Loucy (cell line): ENCODE results near the gene CACNA1S.

Experiments used
- H2AFZ ChIP-seq: fragments of 200-600 bp; sonication (generic); 2 replicates; pipeline ENCODE4 v1.6.0; 2016; ENCODE audit warnings: antibody characterized with exemption, mild to moderate bottlenecking, low read length, moderate library complexity
- H3F3A ChIP-seq: fragments of 200-600 bp; 2 replicates; pipeline ENCODE4 v1.6.0; 2016; ENCODE audit warnings: antibody characterized with exemption, low read depth, mild to moderate bottlenecking
- H3K27me3 ChIP-seq: fragments of 200-600 bp; sonication (generic); 2 replicates; pipeline ENCODE4 v1.6.1; 2014; ENCODE audit warnings: low read length, mild to moderate bottlenecking; ENCODE audit not compliant: insufficient read depth, poor library complexity, severe bottlenecking
- H3K36me3 ChIP-seq: fragments of 200-600 bp; sonication (generic); 2 replicates; pipeline ENCODE4 v1.6.1; 2016; ENCODE audit warnings: low read length; ENCODE audit not compliant: insufficient read depth
- H3K4me1 ChIP-seq: fragments of 200-600 bp; sonication (generic); 2 replicates; pipeline ENCODE4 v1.5.1; 2014; ENCODE audit warnings: low read length, mild to moderate bottlenecking; ENCODE audit not compliant: insufficient read depth, poor library complexity, severe bottlenecking
- H3K4me2 ChIP-seq: fragments of 200-600 bp; sonication (generic); 2 replicates; pipeline ENCODE4 v1.6.0; 2014; ENCODE audit warnings: antibody characterized with exemption, low read length, low read depth, mild to moderate bottlenecking; ENCODE audit not compliant: poor library complexity, severe bottlenecking
- H3K4me3 ChIP-seq: fragments of 200-600 bp; sonication (generic); 2 replicates; pipeline ENCODE4 v1.5.1; 2014; ENCODE audit warnings: low read length, mild to moderate bottlenecking, mixed read lengths; ENCODE audit not compliant: poor library complexity, severe bottlenecking
- H3K79me2 ChIP-seq: fragments of 200-600 bp; sonication (generic); 2 replicates; pipeline ENCODE4 v1.6.1; 2014; ENCODE audit warnings: low read length; ENCODE audit not compliant: insufficient read depth
- H3K9ac ChIP-seq: fragments of 200-600 bp; sonication (generic); 2 replicates; pipeline ENCODE4 v1.6.0; 2014; ENCODE audit warnings: mild to moderate bottlenecking, low read depth, low read length, moderate library complexity; ENCODE audit not compliant: poor library complexity, severe bottlenecking
- H3K9me2 ChIP-seq: fragments of 200-600 bp; sonication (generic); replicated peaks from 2 replicates; pipeline ENCODE4 v1.6.1; 2016; ENCODE audit warnings: low read depth, low read length, mixed read lengths
- H3K9me3 ChIP-seq: fragments of 200-600 bp; sonication (generic); 2 replicates; pipeline ENCODE4 v1.6.1; 2014; ENCODE audit warnings: mild to moderate bottlenecking, antibody characterized with exemption, low read length, low read depth; ENCODE audit not compliant: insufficient read depth
- H4K20me1 ChIP-seq: fragments of 200-600 bp; sonication (generic); 2 replicates; pipeline ENCODE4 v1.6.0; 2014; ENCODE audit warnings: antibody characterized with exemption, low read length, mild to moderate bottlenecking; ENCODE audit not compliant: insufficient read depth, poor library complexity, severe bottlenecking
- EZH2phosphoT487 ChIP-seq: fragments of 200-600 bp; IDR thresholded peaks from 2 replicates; pipeline ENCODE4 v1.6.1; 2018; ENCODE audit warnings: antibody characterized with exemption, mild to moderate bottlenecking, moderate library complexity, borderline replicate concordance
- TF ChIP-seq, protein P1 (sequence below): fragments of 200-600 bp; sonication (generic); conservative IDR thresholded peaks from 2 replicates; pipeline ENCODE4 v1.5.1; 2014; ENCODE audit warnings: mild to moderate bottlenecking, antibody characterized with exemption, low read length

CACNA1S gene

DNA sequence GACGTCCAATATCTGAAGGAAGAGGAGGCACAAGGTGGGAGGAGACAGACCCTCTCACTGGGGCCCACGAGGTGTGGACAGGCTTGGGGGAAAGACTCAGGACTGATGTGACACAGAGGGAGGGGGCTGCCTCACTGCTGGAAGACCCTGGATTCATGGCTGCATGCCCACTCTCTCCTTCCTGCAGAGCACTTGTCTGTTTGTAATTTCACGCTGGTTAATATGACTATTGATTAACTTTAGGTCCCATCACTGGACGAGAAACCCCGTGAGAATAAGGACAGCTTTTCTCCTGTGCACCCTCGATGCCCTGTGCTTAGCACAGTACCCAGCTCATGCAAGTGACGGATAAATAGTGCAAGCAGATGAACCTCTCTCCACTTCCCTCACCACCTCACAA lies 35.1 kb downstream of the CACNA1S start:
- H2AFZ ChIP-seq, result no peak overlapping the region
- H3K79me2 ChIP-seq, result no peaks in the 10 kb centered on the region
- no peaks in the 10 kb centered on the region for H4K20me1 ChIP-seq
- H3K4me3 ChIP-seq, result no peak overlapping the region
- H3K4me2 ChIP-seq, result no peak overlapping the region
- H3K27me3 ChIP-seq, result no peaks in the 10 kb centered on the region
- H3K36me3 ChIP-seq, result no peaks in the 10 kb centered on the region
- TF ChIP-seq EZH2phosphoT487, result no peak
- TF ChIP-seq, protein P1, sequence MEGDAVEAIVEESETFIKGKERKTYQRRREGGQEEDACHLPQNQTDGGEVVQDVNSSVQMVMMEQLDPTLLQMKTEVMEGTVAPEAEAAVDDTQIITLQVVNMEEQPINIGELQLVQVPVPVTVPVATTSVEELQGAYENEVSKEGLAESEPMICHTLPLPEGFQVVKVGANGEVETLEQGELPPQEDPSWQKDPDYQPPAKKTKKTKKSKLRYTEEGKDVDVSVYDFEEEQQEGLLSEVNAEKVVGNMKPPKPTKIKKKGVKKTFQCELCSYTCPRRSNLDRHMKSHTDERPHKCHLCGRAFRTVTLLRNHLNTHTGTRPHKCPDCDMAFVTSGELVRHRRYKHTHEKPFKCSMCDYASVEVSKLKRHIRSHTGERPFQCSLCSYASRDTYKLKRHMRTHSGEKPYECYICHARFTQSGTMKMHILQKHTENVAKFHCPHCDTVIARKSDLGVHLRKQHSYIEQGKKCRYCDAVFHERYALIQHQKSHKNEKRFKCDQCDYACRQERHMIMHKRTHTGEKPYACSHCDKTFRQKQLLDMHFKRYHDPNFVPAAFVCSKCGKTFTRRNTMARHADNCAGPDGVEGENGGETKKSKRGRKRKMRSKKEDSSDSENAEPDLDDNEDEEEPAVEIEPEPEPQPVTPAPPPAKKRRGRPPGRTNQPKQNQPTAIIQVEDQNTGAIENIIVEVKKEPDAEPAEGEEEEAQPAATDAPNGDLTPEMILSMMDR, result no peak
- H3F3A ChIP-seq, result no peaks in the 10 kb centered on the region
- H3K4me1 ChIP-seq, result no peaks in the 10 kb centered on the region
- no peaks in the 10 kb centered on the region for H3K9me3 ChIP-seq
- no peaks in the 10 kb centered on the region for H3K9me2 ChIP-seq
- H3K9ac ChIP-seq, result no peak overlapping the region

DNA sequence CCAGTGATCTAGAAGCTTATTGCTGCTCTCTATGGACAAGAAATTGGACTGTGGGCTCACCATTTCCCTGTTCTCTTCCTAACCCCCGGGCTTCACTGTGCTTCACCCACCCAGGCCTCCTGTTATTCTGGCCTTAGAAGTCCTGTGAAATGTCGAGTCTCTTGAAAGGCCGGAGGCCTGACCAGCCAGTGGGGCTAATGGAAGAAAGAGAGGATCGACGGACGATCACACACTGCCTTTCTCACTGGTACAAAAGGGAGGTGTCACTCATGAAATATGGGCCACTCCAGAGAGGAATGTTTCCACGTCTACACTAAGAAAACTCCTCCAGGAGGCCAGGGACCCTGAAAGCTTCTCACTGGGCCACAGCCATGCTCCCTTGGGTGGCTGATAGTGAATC lies 36.1 kb downstream of the CACNA1S start:
- Histone ChIP-seq H3K79me2 (no peaks in the 10 kb centered on the region), H3K9me2 (no peaks in the 10 kb centered on the region), H3K4me1 (peaks cover 8% of the 10 kb centered on the region), H3K9me3 (no peaks in the 10 kb centered on the region), H3K4me2 (no peak overlapping the region), H3K36me3 (no peaks in the 10 kb centered on the region), H3K4me3 (no peak overlapping the region), H3K27me3 (no peaks in the 10 kb centered on the region), H4K20me1 (no peaks in the 10 kb centered on the region), H2AFZ (no peak overlapping the region), H3F3A (no peaks in the 10 kb centered on the region), H3K9ac (no peak overlapping the region)
- TF ChIP-seq EZH2phosphoT487, result no peak
- TF ChIP-seq, protein P1, result no peak

DNA sequence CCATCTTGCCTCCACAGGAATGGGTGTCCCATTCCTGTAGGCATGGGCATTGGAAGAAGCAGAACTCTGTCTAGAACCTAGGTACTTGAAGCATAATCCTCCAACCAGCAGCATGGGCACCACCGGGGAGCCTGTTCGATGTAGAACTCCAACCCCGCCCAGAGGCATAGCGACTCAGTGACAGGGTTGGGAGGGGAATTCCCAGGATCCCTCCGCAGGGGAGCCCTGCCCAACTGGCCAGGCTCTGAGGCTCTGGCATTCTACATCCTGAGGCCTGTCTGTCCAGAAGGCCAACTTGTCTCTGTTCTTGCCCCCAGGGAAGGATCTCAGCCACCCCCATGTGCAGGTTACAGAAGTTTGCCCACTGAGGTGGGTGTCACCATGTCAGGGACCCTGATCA lies 38.2 kb downstream of the CACNA1S start:
- Histone ChIP-seq H3K36me3 (no peaks in the 10 kb centered on the region), H4K20me1 (no peaks in the 10 kb centered on the region), H3K27me3 (no peaks in the 10 kb centered on the region), H3K4me2 (no peak overlapping the region), H3K79me2 (no peaks in the 10 kb centered on the region), H3K4me3 (no peak overlapping the region), H2AFZ (no peak overlapping the region), H3K9me2 (no peaks in the 10 kb centered on the region), H3F3A (no peaks in the 10 kb centered on the region), H3K4me1 (peaks cover 13% of the 10 kb centered on the region), H3K9me3 (no peaks in the 10 kb centered on the region), H3K9ac (no peak overlapping the region)
- TF ChIP-seq, protein P1, result no peak
- TF ChIP-seq EZH2phosphoT487, result no peak
